Limb (tissue), 2 donors: ENCODE results near the gene SPTBN4.
A peak's percentile ranks its signal among the peaks of the same experiment; 100 is the strongest.
"Not testable (repeated sequence)": the region's sequence is repeated elsewhere in the genome, so short reads cannot be mapped to it uniquely, and the experiment has no call there.

ENCODE experiments used
- DNase-seq, 2 donors: peaks; one replicate each; pipeline ENCODE4 v3.0.0-alpha.2; 2016; ENCODE audit errors: extremely low spot score in 2 of 2

SPTBN4 gene

GRCh38 chr19:40441719-40442253 lies 25.0 kb upstream of the SPTBN4 start:
- no peak for DNase-seq

- DNase-seq, result no peak
These were observed 24.3 kb upstream of the SPTBN4 start for GRCh38 chr19:40442328-40443130.

- DNase-seq, result peak; percentile 99
These were observed 23.4 kb upstream of the SPTBN4 start for GRCh38 chr19:40443131-40443999.

GRCh38 chr19:40444000-40444824 lies 22.6 kb upstream of the SPTBN4 start, which contains the start of gene SERTAD3:
SERTAD3 (minus strand) TSS chr19:40444335; CDS start chr19:40442080, 2,255 bp downstream.
- peak; percentile 98 to 99 for DNase-seq

DNA sequence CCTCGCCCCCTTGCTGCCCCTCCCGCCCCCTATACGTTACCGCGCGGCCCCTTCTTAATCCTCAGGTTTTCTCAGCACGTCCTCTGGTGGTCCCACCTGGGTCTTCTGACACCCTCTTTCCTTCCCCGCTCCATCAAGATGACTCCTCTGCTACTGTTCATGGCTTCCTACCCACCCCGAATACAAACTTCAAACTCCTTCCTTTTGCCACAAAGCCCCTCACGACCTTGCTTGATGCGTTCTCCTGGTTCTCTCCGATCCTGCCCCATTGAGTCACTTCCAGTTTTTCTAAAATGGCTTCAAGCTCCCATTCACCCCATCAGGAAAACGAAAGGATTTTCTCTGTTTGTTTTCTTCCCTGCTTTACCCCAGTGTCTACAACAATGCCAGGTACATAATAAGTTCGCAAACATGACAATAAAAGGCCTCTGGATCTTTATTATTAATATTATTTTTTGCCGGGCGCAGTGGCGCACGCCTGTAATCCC lies 21.9 kb upstream of the SPTBN4 start:
- no peak for DNase-seq

DNA sequence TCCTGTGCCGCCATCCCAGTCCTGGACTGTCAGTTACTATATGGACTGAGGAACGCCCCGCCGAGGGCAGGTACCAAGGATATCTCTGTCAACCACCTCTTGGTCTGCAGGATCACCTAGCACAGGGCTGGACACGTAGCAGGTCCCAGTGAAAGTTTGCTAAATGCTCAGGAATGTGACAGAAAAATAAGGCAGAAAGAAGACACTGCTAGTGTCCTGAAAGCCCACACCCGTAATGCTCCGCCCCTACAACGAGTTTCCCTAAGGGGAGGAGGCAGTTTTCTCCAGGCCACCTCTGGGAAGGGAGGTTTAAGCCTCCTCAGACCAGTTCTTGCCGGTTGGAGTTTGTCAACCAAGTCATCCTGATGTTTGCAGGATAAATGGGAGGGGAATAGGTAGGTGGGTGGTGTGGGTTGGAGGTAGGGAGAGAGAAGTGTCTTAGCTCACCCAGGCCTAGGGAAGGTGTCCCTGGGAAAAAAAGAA lies 21.0 kb upstream of the SPTBN4 start:
- DNase-seq, result no peak

DNA sequence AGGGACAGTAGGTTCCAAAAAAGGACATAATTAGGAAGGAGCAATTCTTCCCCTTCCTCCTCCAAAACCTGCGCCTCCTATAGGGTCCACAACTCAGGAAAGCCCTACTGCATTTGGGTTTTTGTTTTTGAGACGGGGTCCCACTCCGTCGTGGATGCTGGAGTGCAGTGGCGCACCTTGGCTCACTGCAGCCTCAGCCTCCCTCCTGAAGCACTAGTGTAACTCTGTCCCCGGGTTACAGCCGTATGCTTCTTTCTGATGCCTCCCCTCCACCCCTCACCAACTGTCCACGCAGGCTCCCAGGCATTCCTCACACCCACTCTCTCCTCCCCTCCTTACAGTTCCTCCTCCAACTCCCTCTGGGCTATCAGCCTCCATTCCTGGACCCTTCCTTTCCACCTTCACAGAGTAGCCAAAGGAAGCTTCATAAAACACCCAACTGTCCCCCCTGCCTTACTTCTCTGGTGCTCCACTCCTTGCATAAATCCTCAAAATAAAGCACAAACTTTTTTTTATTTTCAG lies 20.5 kb upstream of the SPTBN4 start:
- DNase-seq, result no peak

- DNase-seq, result no peak
These were observed 17.3 kb upstream of the SPTBN4 start for GRCh38 chr19:40449506-40449905.

- DNase-seq, result no peak
These were observed 16.1 kb upstream of the SPTBN4 start for GRCh38 chr19:40450664-40451063.

DNA sequence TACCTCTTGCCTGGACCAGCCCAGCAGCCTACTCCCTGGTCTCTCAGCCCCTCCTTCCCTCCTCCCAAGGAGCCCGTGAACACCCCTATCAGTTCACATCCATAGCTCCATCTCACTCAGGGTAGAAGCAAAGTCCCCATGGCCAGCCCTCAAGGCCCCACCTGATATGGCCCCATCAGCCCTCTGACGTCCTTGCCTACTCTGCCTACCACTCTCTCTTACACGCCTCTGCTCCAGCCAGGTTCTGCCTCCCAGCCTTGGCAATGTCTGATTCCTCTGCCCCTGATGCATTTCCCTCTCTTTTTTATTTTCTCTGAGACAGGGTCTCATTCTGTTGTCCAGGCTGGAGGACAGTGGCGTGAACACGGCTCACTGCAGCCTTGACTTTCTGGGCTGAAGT lies 14.8 kb upstream of the SPTBN4 start:
- DNase-seq, result no peak

GRCh38 chr19:40453151-40453735 lies 13.6 kb upstream of the SPTBN4 start:
- no peak for DNase-seq

GRCh38 chr19:40453943-40454342 lies 12.9 kb upstream of the SPTBN4 start:
- not testable (repeated sequence) for DNase-seq

- DNase-seq, result no peak
These were observed 9.8 kb upstream of the SPTBN4 start for GRCh38 chr19:40457048-40457447.

GRCh38 chr19:40457953-40458596 lies 8.7 kb upstream of the SPTBN4 start:
- DNase-seq, result no peak

DNA sequence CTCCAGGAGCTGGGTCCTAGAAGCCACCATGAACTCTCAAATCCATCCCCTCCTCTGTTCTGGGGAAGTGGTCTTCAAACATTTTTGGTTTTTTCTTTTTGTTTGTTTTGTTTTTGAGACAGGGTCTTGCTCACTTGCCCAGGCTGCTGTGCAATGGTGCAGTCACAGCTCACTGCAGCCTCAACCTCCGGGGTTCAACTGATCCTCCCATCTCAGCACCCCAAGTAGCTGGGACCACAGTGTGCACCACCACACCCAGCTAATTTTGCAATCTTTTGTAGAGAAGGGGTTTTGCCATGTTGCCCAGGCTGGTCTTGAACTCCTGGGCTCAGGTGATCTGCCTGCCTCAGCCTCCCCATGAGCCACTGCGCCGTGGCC lies 8.2 kb upstream of the SPTBN4 start:
- DNase-seq, result no peak

DNA sequence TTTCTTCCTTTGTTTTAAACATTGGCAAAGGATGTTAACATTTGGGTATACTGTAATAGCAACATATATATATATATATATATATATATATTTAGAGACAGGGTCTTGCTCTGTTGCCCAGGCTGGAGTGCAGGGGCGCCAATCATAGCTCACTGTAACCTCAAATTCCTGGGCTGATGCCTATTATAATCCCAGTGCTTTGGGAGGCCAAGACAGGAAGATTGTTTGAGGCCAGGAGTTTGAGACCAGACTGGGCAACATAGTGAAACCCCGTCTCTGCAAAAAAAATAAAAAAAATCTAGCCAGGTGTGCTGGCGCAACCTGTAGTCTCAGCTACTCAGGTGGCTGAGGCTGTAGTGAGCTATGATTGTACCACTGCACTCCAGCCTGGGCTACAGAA lies 6.6 kb upstream of the SPTBN4 start:
- no peak for DNase-seq

- DNase-seq, result no peak
These were observed 5.1 kb upstream of the SPTBN4 start for GRCh38 chr19:40461669-40462221.

- not testable (repeated sequence) for DNase-seq
These were observed 3.2 kb upstream of the SPTBN4 start for GRCh38 chr19:40463587-40464037.
